ENCODE results near the gene MYCBPAP.
A peak's percentile ranks its signal among the peaks of the same experiment; 100 is the strongest.

The MYCBPAP gene

GRCh38 chr17:50506298-50506697, 1.9 kb upstream of the MYCBPAP start:
- no peak overlapping the region for H3K9ac ChIP-seq (ENCODE audit: low read length)
- no peaks in the 10 kb centered on the region for H3K36me3 ChIP-seq (replicated peaks; ENCODE audit: insufficient read depth, low read length)
- H3K9me3 ChIP-seq (replicated peaks; ENCODE audit: insufficient read depth, low read length): no peaks in the 10 kb centered on the region
- no peak for DNase-seq
- H3F3A ChIP-seq (ENCODE audit: insufficient read depth, low read length): no peaks in the 10 kb centered on the region
- no peaks in the 10 kb centered on the region for H3K27me3 ChIP-seq (replicated peaks; ENCODE audit: insufficient read depth, low read length)
- no peak overlapping the region for H3K4me3 ChIP-seq (ENCODE audit: low read length)
- H3K9me2 ChIP-seq (replicated peaks; ENCODE audit: insufficient read depth, low read length): no peaks in the 10 kb centered on the region
- H2AFZ ChIP-seq (ENCODE audit: low read length): no peak overlapping the region
- no peak overlapping the region for H3K4me2 ChIP-seq (ENCODE audit: low read depth, low read length)
- no peak for TF ChIP-seq EZH2phosphoT487 (IDR thresholded peaks at IDR 0.05; ENCODE audit: low read length)
- H3K4me1 ChIP-seq (ENCODE audit: low read length): no peaks in the 10 kb centered on the region
- no peak overlapping the region for H3K27ac ChIP-seq (ENCODE audit: low read length)
- no peaks in the 10 kb centered on the region for H4K20me1 ChIP-seq (ENCODE audit: insufficient read depth, low read length)
- no peaks in the 10 kb centered on the region for H3K79me2 ChIP-seq (ENCODE audit: low read length)

GRCh38 chr17:50508573-50509460, 578 bp downstream of the MYCBPAP start:
- H3K27me3 ChIP-seq (replicated peaks; ENCODE audit: insufficient read depth, low read length): no peaks in the 10 kb centered on the region
- no peaks in the 10 kb centered on the region for H3K9me3 ChIP-seq (replicated peaks; ENCODE audit: insufficient read depth, low read length)
- H4K20me1 ChIP-seq (ENCODE audit: insufficient read depth, low read length): no peaks in the 10 kb centered on the region
- peak overlapping the region; percentile 74 for H2AFZ ChIP-seq (ENCODE audit: low read length)
- H3K4me3 ChIP-seq (ENCODE audit: low read length): peak overlapping the region; percentile 46; the same call in 1 of the 2 replicates
- no peak for TF ChIP-seq EZH2phosphoT487 (IDR thresholded peaks at IDR 0.05; ENCODE audit: low read length)
- TF ChIP-seq EZH2 (optimal IDR thresholded peaks at IDR 0.05; ENCODE audit: low read depth, low read length): no peak
- TF ChIP-seq CTCF (IDR thresholded peaks at IDR 0.05; ENCODE audit: low read length): no peak
- no peaks in the 10 kb centered on the region for H3K36me3 ChIP-seq (replicated peaks; ENCODE audit: insufficient read depth, low read length)
- no peaks in the 10 kb centered on the region for H3K79me2 ChIP-seq (ENCODE audit: low read length)
- DNase-seq: no peak
- no peak overlapping the region for H3K27ac ChIP-seq (ENCODE audit: low read length)
- H3K4me1 ChIP-seq (ENCODE audit: low read length): no peaks in the 10 kb centered on the region
- H3K9me2 ChIP-seq (replicated peaks; ENCODE audit: insufficient read depth, low read length): no peaks in the 10 kb centered on the region
- peak overlapping the region; percentile 52; the same call in 1 of the 2 replicates for H3K4me2 ChIP-seq (ENCODE audit: low read depth, low read length)
- no peaks in the 10 kb centered on the region for H3F3A ChIP-seq (ENCODE audit: insufficient read depth, low read length)
- H3K9ac ChIP-seq (ENCODE audit: low read length): no peak overlapping the region

GRCh38 chr17:50511058-50511457, 2.8 kb downstream of the MYCBPAP start:
- Histone ChIP-seq H3K9ac (ENCODE audit: low read length) (peak overlapping the region; percentile 11; the same call in 1 of the 2 replicates), H3K4me2 (ENCODE audit: low read depth, low read length) (peak overlapping the region; percentile 17; the same call in 1 of the 2 replicates)

More at GRCh38 chr17:50511058-50511457, 2.8 kb downstream of the MYCBPAP start:
- Histone ChIP-seq H2AFZ (ENCODE audit: low read length) (peak overlapping the region; percentile 31), H3K79me2 (ENCODE audit: low read length) (no peaks in the 10 kb centered on the region), H3K9me3 (replicated peaks; ENCODE audit: insufficient read depth, low read length) (no peaks in the 10 kb centered on the region), H3K9me2 (replicated peaks; ENCODE audit: insufficient read depth, low read length) (no peaks in the 10 kb centered on the region), H3K27ac (ENCODE audit: low read length) (0 out of 2 replicates have a peak overlapping the region, but pooled peaks have one; percentile 14), H3F3A (ENCODE audit: insufficient read depth, low read length) (no peaks in the 10 kb centered on the region), H3K4me3 (ENCODE audit: low read length) (peak overlapping the region; percentile 1; the same call in 1 of the 2 replicates), H4K20me1 (ENCODE audit: insufficient read depth, low read length) (no peaks in the 10 kb centered on the region), H3K4me1 (ENCODE audit: low read length) (no peaks in the 10 kb centered on the region), H3K36me3 (replicated peaks; ENCODE audit: insufficient read depth, low read length) (no peaks in the 10 kb centered on the region), H3K27me3 (replicated peaks; ENCODE audit: insufficient read depth, low read length) (no peaks in the 10 kb centered on the region)
- peak; percentile 55 for DNase-seq
- TF ChIP-seq EZH2 (optimal IDR thresholded peaks at IDR 0.05; ENCODE audit: low read depth, low read length) (no peak), CTCF (IDR thresholded peaks at IDR 0.05; ENCODE audit: low read length) (no peak), EZH2phosphoT487 (IDR thresholded peaks at IDR 0.05; ENCODE audit: low read length) (no peak)
